GM18499 (cell line): Measurements from ENCODE around the gene ARL6IP1.
A peak's percentile ranks its signal among the peaks of the same experiment; 100 is the strongest.
"Not testable (repeated sequence)": the region's sequence is repeated elsewhere in the genome, so short reads cannot be mapped to it uniquely, and the experiment has no call there.

ENCODE experiments used
- ATAC-seq: cut with Tn5 transposase; IDR thresholded peaks from one replicate; pipeline ENCODE4 v1.9.1; 2021; ENCODE audit warnings: moderate number of reproducible peaks; ENCODE audit not compliant: insufficient read depth, unreplicated experiment

Gene ARL6IP1

GRCh38 chr16:18800775-18801144 is 589 bp downstream of the ARL6IP1 start:
- ATAC-seq = no peak

GRCh38 chr16:18800293-18800692 is 1.1 kb downstream of the ARL6IP1 start:
- ATAC-seq = no peak

GRCh38 chr16:18799500-18799899 is 1.8 kb downstream of the ARL6IP1 start:
- ATAC-seq = no peak

GRCh38 chr16:18797746-18798145 is 3.6 kb downstream of the ARL6IP1 start:
- no peak for ATAC-seq

- ATAC-seq = no peak
These were observed 5.0 kb downstream of the ARL6IP1 start for GRCh38 chr16:18796377-18796776.

GRCh38 chr16:18792836-18793433 is 8.4 kb downstream of the ARL6IP1 start:
- no peak for ATAC-seq

- ATAC-seq = peak; percentile 72
These were observed 11.3 kb downstream of the ARL6IP1 start, which contains the start of gene RPS15A for GRCh38 chr16:18789850-18790706. Gene RPS15A, minus strand, starts transcription at chr16:18790334. Its CDS starts 1,221 bp downstream, at chr16:18789113.

- no peak for ATAC-seq
These were observed 11.9 kb downstream of the ARL6IP1 start for GRCh38 chr16:18789515-18789849.

GRCh38 chr16:18788828-18789514 is 12.4 kb downstream of the ARL6IP1 start:
- no peak for ATAC-seq

GRCh38 chr16:18784917-18785623 is 16.3 kb downstream of the ARL6IP1 start:
- no peak for ATAC-seq

- ATAC-seq = no peak
These were observed 17.7 kb downstream of the ARL6IP1 start for GRCh38 chr16:18783430-18784341.

- ATAC-seq = no peak
These were observed 18.5 kb downstream of the ARL6IP1 start for GRCh38 chr16:18782697-18783429.

- ATAC-seq = not testable (repeated sequence)
These were observed 20.1 kb downstream of the ARL6IP1 start for GRCh38 chr16:18781232-18781631.

- not testable (repeated sequence) for ATAC-seq
These were observed 20.8 kb downstream of the ARL6IP1 start for GRCh38 chr16:18780460-18781026.

- not testable (repeated sequence) for ATAC-seq
These were observed 23.7 kb downstream of the ARL6IP1 start for GRCh38 chr16:18777664-18778063.

GRCh38 chr16:18776334-18776733 is 25.0 kb downstream of the ARL6IP1 start:
- not testable (repeated sequence) for ATAC-seq

GRCh38 chr16:18774651-18775050 is 26.7 kb downstream of the ARL6IP1 start:
- ATAC-seq = not testable (repeated sequence)

- not testable (repeated sequence) for ATAC-seq
These were observed 29.2 kb downstream of the ARL6IP1 start for GRCh38 chr16:18772171-18772570.
